Measurements from ENCODE around the gene BUD23.

- TF ChIP-seq EZH2 (IDR thresholded peaks at IDR 0.05; ENCODE audit: low read depth, unreplicated experiment) = no peak
- TF ChIP-seq CTCF (conservative IDR thresholded peaks at IDR 0.05; ENCODE audit: low read depth in 2 of 2) = peak in 1 of 2 experiments; percentile 29; a peak in 1 of 4 replicates
These were observed 59.6 kb downstream of the BUD23 start for GRCh38 chr7:73742753-73743641.

Data from GM23338 (cell line).